ENCODE measurements around the gene SIGLEC11. TPM values are rescaled to one million over a fixed set of nuclear protein-coding genes. Genes with fewer than 3 reads are reported as not detected.
"Not testable (repeated sequence)": the region's sequence is repeated elsewhere in the genome, so short reads cannot be mapped to it uniquely, and the experiment has no call there.

SIGLEC11 gene
- total and polyA plus RNA-seq, 2 donors (not counting 1 experiment from before 2014, with no cell fraction given): 0.09 TPM; not detected in 1

DNA sequence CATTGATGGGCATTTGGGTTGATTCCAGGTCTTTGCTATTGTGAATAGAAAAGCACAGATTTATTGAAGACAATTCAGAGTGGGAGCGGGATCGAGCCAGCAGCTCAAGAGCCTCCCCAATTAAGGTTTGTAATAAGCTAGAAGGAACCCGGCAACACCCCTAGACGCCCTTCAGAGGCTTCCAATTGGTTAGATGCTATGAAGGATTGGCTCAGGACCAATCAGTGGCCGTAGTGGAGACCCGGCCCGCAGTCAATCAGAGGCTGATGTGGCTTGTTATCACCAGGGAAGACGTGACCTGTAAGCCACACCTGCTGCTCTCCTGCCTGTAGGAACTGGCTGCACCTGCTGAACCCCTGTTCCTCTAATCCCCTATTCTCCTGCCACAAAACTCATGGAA lies 14.6 kb downstream of the SIGLEC11 start:
- Mint-ChIP-seq H3K4me3 (no peak overlapping the region), H3K27ac (no peak overlapping the region), H3K4me1 (peaks cover 2% of the 10 kb centered on the region), H3K27me3 (peaks cover 38% of the 10 kb centered on the region), H3K9me3 (ENCODE audit: insufficient read depth) (no peaks in the 10 kb centered on the region)
- Histone ChIP-seq H3K27ac (ENCODE audit: low read length in 2 of 2) (no peak overlapping the region), H3K9ac (ENCODE audit: low read length) (no peak overlapping the region), H3K36me3 (replicated peaks in 1 of 2; ENCODE audit: control extremely low read depth in 1 of 2, control insufficient read depth in 1 of 2, extremely low read depth in 1 of 2, insufficient read depth in 2 of 2, low read length in 1 of 2) (no peaks in the 10 kb centered on the region), H3K4me2 (replicated peaks; ENCODE audit: low read depth, low read length, poor library complexity, severe bottlenecking) (no peak overlapping the region), H4K20me1 (ENCODE audit: control insufficient read depth, insufficient read depth, low read length, poor library complexity, severe bottlenecking) (no peaks in the 10 kb centered on the region), H3K79me2 (ENCODE audit: control insufficient read depth, insufficient read depth, low read length) (no peaks in the 10 kb centered on the region), H3K4me3 (ENCODE audit: control extremely low read depth in 1 of 5, extremely low read depth in 1 of 5, insufficient read depth in 1 of 5, low read depth in 2 of 5, low read length in 4 of 5) (no peak overlapping the region), H3K9me3 (ENCODE audit: control extremely low read depth in 1 of 3, control insufficient read depth in 2 of 3, insufficient read depth in 1 of 3, low read length in 2 of 3) (peaks cover 0 to 5% (median 0%) of the 10 kb centered on the region in 3 donors), H3K4me1 (ENCODE audit: control insufficient read depth in 2 of 2, insufficient read depth in 2 of 2, low read length in 2 of 2) (no peaks in the 10 kb centered on the region), H2AFZ (ENCODE audit: insufficient read depth, low read depth, low read length, poor library complexity, severe bottlenecking) (no peak overlapping the region), H3K27me3 (replicated peaks in 1 of 4; ENCODE audit: control extremely low read depth in 1 of 4, control insufficient read depth in 3 of 4, insufficient read depth in 4 of 4, low read length in 3 of 4) (peaks cover 0 to 15% (median 2%) of the 10 kb centered on the region in 4 experiments)
- DNase-seq: no peak
- TF ChIP-seq EZH2 (IDR thresholded peaks at IDR 0.05; ENCODE audit: borderline replicate concordance, insufficient read depth, low read depth, low read length, poor library complexity, severe bottlenecking): no peak
- TF ChIP-seq, protein P1, sequence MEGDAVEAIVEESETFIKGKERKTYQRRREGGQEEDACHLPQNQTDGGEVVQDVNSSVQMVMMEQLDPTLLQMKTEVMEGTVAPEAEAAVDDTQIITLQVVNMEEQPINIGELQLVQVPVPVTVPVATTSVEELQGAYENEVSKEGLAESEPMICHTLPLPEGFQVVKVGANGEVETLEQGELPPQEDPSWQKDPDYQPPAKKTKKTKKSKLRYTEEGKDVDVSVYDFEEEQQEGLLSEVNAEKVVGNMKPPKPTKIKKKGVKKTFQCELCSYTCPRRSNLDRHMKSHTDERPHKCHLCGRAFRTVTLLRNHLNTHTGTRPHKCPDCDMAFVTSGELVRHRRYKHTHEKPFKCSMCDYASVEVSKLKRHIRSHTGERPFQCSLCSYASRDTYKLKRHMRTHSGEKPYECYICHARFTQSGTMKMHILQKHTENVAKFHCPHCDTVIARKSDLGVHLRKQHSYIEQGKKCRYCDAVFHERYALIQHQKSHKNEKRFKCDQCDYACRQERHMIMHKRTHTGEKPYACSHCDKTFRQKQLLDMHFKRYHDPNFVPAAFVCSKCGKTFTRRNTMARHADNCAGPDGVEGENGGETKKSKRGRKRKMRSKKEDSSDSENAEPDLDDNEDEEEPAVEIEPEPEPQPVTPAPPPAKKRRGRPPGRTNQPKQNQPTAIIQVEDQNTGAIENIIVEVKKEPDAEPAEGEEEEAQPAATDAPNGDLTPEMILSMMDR (IDR thresholded peaks at IDR 0.05): no peak
- ChIA-PET POLR2A (interaction anchor here (0.6 kb wide), 1 partner anchor 17 kb away, joined by 3 read pairs; no protein-coding TSS in a partner anchor), CTCF (interaction anchor here (0.7 to 1.5 kb wide), 2 partner anchors 9 to 70 kb away, joined by 3 to 4 read pairs; no protein-coding TSS in a partner anchor)
- intact Hi-C loops (cut with micrococcal nuclease): no loop called here
- no peak for ATAC-seq (ENCODE audit: low read depth)
- WGBS (ENCODE audit: insufficient coverage): 93% methylated on average over 6 of the region's 8 CpGs

DNA sequence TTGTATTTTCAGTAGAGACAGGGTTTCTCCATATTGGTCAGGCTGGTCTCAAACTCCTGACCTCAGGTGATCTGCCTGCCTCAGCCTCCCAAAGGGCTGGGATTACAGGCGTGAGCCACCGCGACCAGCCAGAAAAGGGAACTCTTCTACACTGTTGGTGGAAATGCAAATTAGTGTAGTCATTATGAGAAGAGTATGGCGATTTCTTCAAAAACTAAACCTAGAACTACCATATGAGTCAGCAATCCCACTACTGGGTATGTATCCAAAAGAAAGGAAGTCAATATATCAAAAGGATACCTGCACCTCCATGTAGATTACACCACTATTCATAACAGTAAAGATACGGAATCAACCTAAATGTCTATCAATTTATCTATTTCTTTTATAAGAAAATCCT lies 16.4 kb downstream of the SIGLEC11 start:
- peaks cover 37% of the 10 kb centered on the region for H3K27me3 Mint-ChIP-seq
- H3K4me1 ChIP-seq (ENCODE audit: control insufficient read depth in 2 of 2, insufficient read depth in 2 of 2, low read length in 2 of 2); H3K4me3 Mint-ChIP-seq; H3K36me3 ChIP-seq (replicated peaks in 1 of 2; ENCODE audit: control extremely low read depth in 1 of 2, control insufficient read depth in 1 of 2, extremely low read depth in 1 of 2, insufficient read depth in 2 of 2, low read length in 1 of 2); H3K27ac Mint-ChIP-seq; intact Hi-C loops (cut with micrococcal nuclease); H4K20me1 ChIP-seq (ENCODE audit: control insufficient read depth, insufficient read depth, low read length, poor library complexity, severe bottlenecking); CTCF ChIA-PET; H2AFZ ChIP-seq (ENCODE audit: insufficient read depth, low read depth, low read length, poor library complexity, severe bottlenecking); H3K9me3 Mint-ChIP-seq (ENCODE audit: insufficient read depth); H3K79me2 ChIP-seq (ENCODE audit: control insufficient read depth, insufficient read depth, low read length); H3K9me3 ChIP-seq (ENCODE audit: control extremely low read depth in 1 of 3, control insufficient read depth in 2 of 3, insufficient read depth in 1 of 3, low read length in 2 of 3); H3K4me3 ChIP-seq (ENCODE audit: control extremely low read depth in 1 of 5, extremely low read depth in 1 of 5, insufficient read depth in 1 of 5, low read depth in 2 of 5, low read length in 4 of 5); H3K9ac ChIP-seq (ENCODE audit: low read length); POLR2A ChIA-PET; H3K27me3 ChIP-seq (replicated peaks in 1 of 4; ENCODE audit: control extremely low read depth in 1 of 4, control insufficient read depth in 3 of 4, insufficient read depth in 4 of 4, low read length in 3 of 4); H3K27ac ChIP-seq (ENCODE audit: low read length in 2 of 2); H3K4me1 Mint-ChIP-seq; DNase-seq; H3K4me2 ChIP-seq (replicated peaks; ENCODE audit: low read depth, low read length, poor library complexity, severe bottlenecking): not testable (repeated sequence)
- no CpG with 5 or more reads among the region's 5 CpGs for whole genome bisulfite sequencing (ENCODE audit: insufficient coverage)
- peak; percentile 36 for ATAC-seq (ENCODE audit: low read depth)
